ENCODE data around the gene ELL3.

ELL3 gene

DNA sequence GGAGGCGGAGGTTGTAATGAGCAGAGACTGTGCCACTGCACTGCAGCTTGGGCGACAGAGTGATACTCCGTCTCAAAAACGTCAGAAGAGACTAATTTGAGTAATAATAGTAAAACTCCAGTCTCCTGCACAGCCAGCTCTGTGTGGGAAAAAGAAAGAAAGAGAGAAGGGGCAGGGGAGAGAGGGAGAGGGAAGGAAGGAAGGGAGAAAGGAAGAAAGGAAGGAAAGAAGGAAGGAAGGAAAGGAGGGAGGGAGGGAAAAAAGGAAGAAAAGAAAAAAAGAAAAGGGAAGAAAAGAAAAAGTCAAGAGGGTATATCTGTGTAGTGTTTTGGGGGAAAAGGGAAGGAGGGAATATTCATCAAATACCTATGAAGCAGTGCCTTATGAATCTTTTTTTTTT, 53.6 kb downstream of the ELL3 start:
- H3K4me1 ChIP-seq = no peaks in the 10 kb centered on the region
- no peaks in the 10 kb centered on the region for H3K27me3 ChIP-seq
- H3K9ac ChIP-seq = no peak overlapping the region
- H4K20me1 ChIP-seq = no peaks in the 10 kb centered on the region
- H3K4me2 ChIP-seq = no peak overlapping the region
- H3K4me3 ChIP-seq = no peak overlapping the region
- no peak overlapping the region for H3K27ac ChIP-seq
- no peaks in the 10 kb centered on the region for H3K9me3 ChIP-seq
- H3K36me3 ChIP-seq = no peaks in the 10 kb centered on the region
- TF ChIP-seq Cebpa-rat (IDR thresholded peaks at IDR 0.05) = no peak
